Kidney epithelial cell (primary cell): ENCODE data around the gene FGR. TPM values are rescaled to one million over a fixed set of nuclear protein-coding genes. Genes with fewer than 3 reads are reported as not detected.

ENCODE experiments used
- DNase-seq: peaks from one replicate; pipeline ENCODE4 v3.0.0-alpha.2; 2010; ENCODE audit warnings: low read depth
- H3K27me3 ChIP-seq: 2 replicates; pipeline ENCODE4 v1.6.0; 2011; ENCODE audit warnings: low read length; ENCODE audit not compliant: control insufficient read depth, insufficient read depth
- H3K36me3 ChIP-seq: 2 replicates; pipeline ENCODE4 v1.5.1; 2011; ENCODE audit warnings: low read length; ENCODE audit not compliant: control insufficient read depth, insufficient read depth
- H3K4me3 ChIP-seq: 2 replicates; pipeline ENCODE4 v1.5.1; 2011; ENCODE audit warnings: low read depth, mild to moderate bottlenecking, control low read depth, low read length
- total RNA-seq: library from RNA; depleted of rRNA; stranded (reverse); fragments of >200 nt; gene quantifications from 2 replicates; pipeline ENCODE4 v1.2.3, GENCODE V29; 2015
- TF ChIP-seq, protein P1 (sequence below): IDR thresholded peaks from 2 replicates; pipeline ENCODE4 v1.5.1; 2011; ENCODE audit warnings: mild to moderate bottlenecking, moderate library complexity, low read length, control low read depth, inconsistent platforms; ENCODE audit not compliant: insufficient read depth, poor library complexity, severe bottlenecking

Gene FGR
- total RNA-seq, 1 donor from 2014 or later = not detected

DNA sequence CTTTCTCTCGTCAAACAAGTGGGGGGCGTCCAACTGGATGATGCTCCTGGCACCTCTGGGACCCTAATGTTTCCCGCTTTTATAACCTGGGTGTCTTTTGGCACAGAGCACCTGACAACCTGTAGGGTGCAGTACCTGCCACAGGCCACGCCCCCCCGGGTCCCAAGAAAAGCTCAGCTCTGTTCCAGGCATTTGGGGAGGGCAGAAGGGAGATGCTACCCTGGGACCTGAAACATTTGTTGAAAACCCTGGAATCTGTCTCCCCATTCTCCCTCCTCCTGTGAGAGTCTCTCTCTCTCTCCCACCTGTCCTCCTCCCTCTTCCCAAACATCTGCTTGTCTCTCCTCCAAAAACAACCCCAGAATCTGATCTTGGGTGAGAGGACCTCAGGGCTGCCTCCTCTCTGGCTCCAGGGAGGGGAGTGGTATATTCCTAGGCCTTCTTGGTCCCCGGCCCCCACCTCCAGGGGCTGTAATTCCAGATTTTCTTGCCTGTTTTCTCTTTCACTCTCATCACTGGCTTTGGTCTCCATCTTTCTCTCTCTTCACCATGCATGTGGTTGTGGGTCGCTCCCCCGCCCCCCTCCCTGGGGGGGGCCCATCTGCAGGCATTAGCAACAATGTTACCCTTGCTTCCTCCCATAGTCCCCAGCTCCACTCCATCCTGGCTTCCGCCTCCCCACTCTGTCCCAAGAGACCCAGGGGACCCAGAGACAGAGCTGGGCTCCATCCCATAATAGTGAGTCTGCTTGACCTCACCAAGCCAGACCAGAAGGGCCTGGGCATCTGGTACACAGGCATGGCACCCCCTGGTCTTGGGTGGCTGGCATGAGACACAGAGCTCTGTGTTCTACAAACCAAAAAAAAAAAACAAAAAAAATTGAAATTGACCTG lies 35.1 kb downstream of the FGR start:
- H3K4me3 ChIP-seq = no peak overlapping the region
- H3K36me3 ChIP-seq = no peaks in the 10 kb centered on the region
- H3K27me3 ChIP-seq = no peaks in the 10 kb centered on the region
- DNase-seq = no peak
- TF ChIP-seq, protein P1, sequence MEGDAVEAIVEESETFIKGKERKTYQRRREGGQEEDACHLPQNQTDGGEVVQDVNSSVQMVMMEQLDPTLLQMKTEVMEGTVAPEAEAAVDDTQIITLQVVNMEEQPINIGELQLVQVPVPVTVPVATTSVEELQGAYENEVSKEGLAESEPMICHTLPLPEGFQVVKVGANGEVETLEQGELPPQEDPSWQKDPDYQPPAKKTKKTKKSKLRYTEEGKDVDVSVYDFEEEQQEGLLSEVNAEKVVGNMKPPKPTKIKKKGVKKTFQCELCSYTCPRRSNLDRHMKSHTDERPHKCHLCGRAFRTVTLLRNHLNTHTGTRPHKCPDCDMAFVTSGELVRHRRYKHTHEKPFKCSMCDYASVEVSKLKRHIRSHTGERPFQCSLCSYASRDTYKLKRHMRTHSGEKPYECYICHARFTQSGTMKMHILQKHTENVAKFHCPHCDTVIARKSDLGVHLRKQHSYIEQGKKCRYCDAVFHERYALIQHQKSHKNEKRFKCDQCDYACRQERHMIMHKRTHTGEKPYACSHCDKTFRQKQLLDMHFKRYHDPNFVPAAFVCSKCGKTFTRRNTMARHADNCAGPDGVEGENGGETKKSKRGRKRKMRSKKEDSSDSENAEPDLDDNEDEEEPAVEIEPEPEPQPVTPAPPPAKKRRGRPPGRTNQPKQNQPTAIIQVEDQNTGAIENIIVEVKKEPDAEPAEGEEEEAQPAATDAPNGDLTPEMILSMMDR = peak; percentile 13

DNA sequence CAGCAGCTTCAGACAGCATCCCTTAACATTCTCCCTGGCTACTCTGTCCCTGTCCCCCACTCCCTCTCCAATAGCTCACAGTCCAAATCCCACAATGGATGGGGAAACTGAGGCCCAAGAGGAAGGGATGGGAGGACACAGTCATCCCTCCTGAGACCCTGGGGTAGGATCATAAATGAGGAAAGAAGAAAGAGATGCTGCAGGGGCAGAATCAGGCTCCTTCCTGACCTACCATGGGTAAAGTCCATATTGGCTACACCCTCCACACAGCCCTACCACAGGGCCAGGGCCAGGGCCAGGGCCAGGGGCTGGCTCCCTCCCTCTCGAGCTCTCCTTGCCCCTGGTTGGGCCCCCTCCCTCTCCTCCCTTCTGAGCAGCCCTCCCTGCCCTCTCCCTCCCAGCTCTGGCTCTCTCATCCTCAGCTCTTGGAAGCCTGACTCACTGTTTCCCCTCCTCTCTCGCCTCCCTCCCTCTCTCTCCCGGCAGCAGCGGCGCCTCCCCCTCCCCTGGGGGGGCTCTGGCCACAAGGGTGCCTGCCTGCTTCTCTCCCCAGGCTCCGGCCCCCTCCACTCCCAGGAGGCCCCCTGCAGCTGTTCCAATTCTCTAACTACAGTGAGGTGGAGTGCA lies 36.0 kb downstream of the FGR start:
- Histone ChIP-seq H3K27me3 (no peaks in the 10 kb centered on the region), H3K36me3 (no peaks in the 10 kb centered on the region), H3K4me3 (no peak overlapping the region)
- DNase-seq = no peak
- TF ChIP-seq, protein P1 = no peak

DNA sequence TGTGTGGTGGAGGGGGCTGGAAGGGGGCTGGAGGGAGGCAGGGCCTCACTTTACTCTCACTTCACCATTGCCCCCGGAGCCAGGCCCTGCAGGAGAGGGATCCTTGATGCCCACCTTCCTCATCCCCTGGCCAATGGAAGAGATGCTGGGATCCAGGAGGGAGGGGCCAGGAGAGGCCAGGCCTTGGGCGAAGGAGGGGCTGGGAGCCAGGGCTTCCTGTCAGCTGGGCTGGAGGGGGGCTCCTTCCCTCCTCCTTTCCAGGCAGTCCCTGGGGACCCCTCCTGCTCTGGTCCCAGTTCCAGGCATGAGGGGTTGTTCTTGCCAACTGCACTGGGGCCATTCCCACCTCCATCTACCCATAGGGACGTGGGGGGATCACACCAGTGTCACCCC lies 36.7 kb downstream of the FGR start:
- Histone ChIP-seq H3K4me3 (no peak overlapping the region), H3K36me3 (no peaks in the 10 kb centered on the region), H3K27me3 (no peaks in the 10 kb centered on the region)
- TF ChIP-seq, protein P1 = no peak
- DNase-seq = no peak

DNA sequence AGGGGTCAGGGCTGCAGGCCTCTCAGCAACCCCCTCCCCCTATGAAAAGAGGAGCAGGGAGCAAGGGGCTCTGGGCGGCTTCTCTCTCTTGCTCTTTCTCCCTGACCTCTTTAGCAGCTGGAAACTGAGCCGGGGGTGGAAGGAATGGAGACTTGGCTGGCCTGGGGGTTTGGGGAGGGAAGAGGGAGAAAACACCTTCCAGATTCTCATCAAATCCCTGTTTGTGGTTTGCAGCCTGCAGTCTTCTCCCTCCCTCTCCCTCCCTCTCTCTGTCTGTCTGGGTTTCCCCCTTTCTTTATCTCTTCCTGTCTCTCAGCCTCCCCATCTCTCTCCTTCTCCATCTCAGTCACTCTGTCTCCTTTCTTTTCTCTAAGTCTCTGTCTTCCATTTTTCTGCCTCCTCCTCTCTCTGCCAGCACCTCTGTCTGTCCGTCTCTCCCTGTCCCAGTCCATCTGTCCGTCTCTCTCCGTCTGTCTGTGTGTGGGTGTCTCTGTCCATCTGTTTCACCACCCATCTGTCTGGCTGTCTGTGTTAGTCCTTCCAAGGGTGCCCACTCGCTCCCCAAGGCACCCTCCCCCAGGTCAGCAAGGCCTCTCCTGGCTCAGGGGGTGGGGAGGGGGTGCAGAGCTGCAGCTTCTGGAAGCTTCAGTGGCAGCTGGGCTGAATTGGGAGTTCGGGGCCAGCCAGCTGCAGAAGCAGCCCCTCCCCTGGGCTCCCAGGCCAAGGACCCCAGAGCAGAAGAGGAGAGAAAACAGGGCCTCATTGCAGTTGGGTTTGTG lies 37.3 kb downstream of the FGR start:
- TF ChIP-seq, protein P1 = no peak
- no peaks in the 10 kb centered on the region for H3K36me3 ChIP-seq
- H3K27me3 ChIP-seq = no peaks in the 10 kb centered on the region
- no peak for DNase-seq
- no peak overlapping the region for H3K4me3 ChIP-seq

DNA sequence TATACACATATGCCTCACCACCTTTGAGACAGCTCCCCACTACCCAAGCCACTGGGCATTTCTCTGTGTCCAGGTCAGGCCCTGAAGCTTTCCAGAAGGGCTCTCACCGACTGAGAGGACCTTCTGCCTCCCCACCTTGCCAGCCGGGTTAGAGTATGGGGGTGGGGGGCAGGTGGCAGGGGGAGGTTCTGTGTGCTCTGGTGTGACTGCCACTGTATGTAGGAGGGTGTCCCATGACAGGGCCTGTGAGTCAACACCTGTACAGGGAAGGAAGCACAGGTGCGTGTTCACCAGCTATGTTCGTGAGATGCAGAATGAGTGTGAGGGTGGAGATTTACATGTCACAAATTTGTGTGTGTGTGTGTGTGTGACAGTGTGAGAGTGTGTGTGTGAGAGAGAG lies 38.0 kb downstream of the FGR start:
- TF ChIP-seq, protein P1 = no peak
- Histone ChIP-seq H3K27me3 (no peaks in the 10 kb centered on the region), H3K4me3 (no peak overlapping the region), H3K36me3 (no peaks in the 10 kb centered on the region)
- DNase-seq = no peak
